Thoracic aorta (tissue), 2 donors: ENCODE results near the gene ARHGAP8. TPM values are rescaled to one million over a fixed set of nuclear protein-coding genes. Genes with fewer than 3 reads are reported as not detected.
"Not testable (repeated sequence)": the region's sequence is repeated elsewhere in the genome, so short reads cannot be mapped to it uniquely, and the experiment has no call there.

ENCODE experiments used
- ATAC-seq: fragments of 150-250 bp; one replicate; pipeline ENCODE4 v1.8.0; 2017; ENCODE audit warnings: low read depth; ENCODE audit not compliant: insufficient number of reproducible peaks, low FRiP score
- DNase-seq: peaks from one replicate; pipeline ENCODE4 v3.0.0-alpha.2; 2020; ENCODE audit warnings: low spot score
- H3K27ac ChIP-seq, 2 donors: fragments of 200-600 bp; sonication (generic); 1 replicate in 1 of 2; 2 replicates in 1 of 2; pipeline ENCODE4 v1.5.1; 2016; ENCODE audit warnings: mild to moderate bottlenecking in 2 of 2, moderate library complexity in 2 of 2
- H3K27me3 ChIP-seq: fragments of 200-600 bp; sonication (generic); replicated peaks from 2 replicates; pipeline ENCODE4 v1.6.0; 2016; ENCODE audit warnings: mild to moderate bottlenecking; ENCODE audit not compliant: insufficient read depth
- H3K36me3 ChIP-seq: fragments of 200-600 bp; sonication (generic); one replicate; pipeline ENCODE4 v1.5.1; 2016
- H3K4me1 ChIP-seq, 2 donors: fragments of 200-600 bp; sonication (generic); 1 replicate in 1 of 2; 2 replicates in 1 of 2; pipeline versions ENCODE4 v1.5.1 to v1.6.0; 2016; ENCODE audit warnings: low read depth in 2 of 2, mild to moderate bottlenecking in 1 of 2; ENCODE audit not compliant: control insufficient read depth in 1 of 2
- H3K4me3 ChIP-seq: fragments of 200-600 bp; sonication (generic); 2 replicates; pipeline ENCODE4 v1.5.1; 2016; ENCODE audit warnings: mild to moderate bottlenecking
- H3K9me3 ChIP-seq: fragments of 200-600 bp; sonication (generic); 2 replicates; pipeline ENCODE4 v1.5.1; 2016
- total RNA-seq, 2 donors: library from RNA; depleted of rRNA; stranded (reverse); fragments of >200 nt; gene quantifications; one replicate each; pipeline versions ENCODE4 v1.1.0 to v1.2.3, GENCODE V29; 2016
- TF ChIP-seq, protein P1 (sequence below): fragments of 200-600 bp; sonication (generic); IDR thresholded peaks from one replicate; pipeline ENCODE4 v1.5.1; 2019; ENCODE audit warnings: antibody characterized with exemption

Gene ARHGAP8
- total RNA-seq, 2 donors from 2014 or later, result 1.2 to 4.0 TPM

DNA sequence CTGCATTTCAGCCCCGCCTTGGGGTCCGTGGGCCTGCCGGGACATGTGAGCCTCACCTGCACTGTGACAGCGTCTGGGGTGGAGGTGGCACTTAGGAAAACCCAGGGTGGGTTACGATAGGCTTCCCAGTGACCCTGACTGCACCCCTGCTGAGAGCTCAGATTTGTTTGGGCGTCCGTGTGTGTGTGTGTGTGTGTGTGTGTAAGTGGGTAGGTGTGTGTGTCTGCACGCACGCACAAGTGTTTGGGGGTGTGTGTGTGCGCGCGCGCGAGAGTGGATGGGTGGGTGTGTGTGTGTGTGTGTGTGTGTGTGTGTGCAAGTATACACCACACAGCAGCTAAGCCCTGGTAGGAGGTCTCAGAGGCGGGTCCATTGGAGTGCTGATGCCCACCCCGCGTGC lies 12.1 kb upstream of the ARHGAP8 start:
- TF ChIP-seq, protein P1, sequence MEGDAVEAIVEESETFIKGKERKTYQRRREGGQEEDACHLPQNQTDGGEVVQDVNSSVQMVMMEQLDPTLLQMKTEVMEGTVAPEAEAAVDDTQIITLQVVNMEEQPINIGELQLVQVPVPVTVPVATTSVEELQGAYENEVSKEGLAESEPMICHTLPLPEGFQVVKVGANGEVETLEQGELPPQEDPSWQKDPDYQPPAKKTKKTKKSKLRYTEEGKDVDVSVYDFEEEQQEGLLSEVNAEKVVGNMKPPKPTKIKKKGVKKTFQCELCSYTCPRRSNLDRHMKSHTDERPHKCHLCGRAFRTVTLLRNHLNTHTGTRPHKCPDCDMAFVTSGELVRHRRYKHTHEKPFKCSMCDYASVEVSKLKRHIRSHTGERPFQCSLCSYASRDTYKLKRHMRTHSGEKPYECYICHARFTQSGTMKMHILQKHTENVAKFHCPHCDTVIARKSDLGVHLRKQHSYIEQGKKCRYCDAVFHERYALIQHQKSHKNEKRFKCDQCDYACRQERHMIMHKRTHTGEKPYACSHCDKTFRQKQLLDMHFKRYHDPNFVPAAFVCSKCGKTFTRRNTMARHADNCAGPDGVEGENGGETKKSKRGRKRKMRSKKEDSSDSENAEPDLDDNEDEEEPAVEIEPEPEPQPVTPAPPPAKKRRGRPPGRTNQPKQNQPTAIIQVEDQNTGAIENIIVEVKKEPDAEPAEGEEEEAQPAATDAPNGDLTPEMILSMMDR, result no peak
- no peak for ATAC-seq
- Histone ChIP-seq H3K27me3 (no peaks in the 10 kb centered on the region), H3K27ac (no peak overlapping the region), H3K9me3 (no peaks in the 10 kb centered on the region), H3K4me3 (no peak overlapping the region), H3K4me1 (no peaks in the 10 kb centered on the region), H3K36me3 (no peaks in the 10 kb centered on the region)
- no peak for DNase-seq

- no peak for DNase-seq
- Histone ChIP-seq H3K36me3 (no peaks in the 10 kb centered on the region), H3K4me3 (no peak overlapping the region), H3K9me3 (no peaks in the 10 kb centered on the region), H3K4me1 (no peaks in the 10 kb centered on the region), H3K27ac (no peak overlapping the region), H3K27me3 (no peaks in the 10 kb centered on the region)
- no peak for ATAC-seq
- TF ChIP-seq, protein P1, result no peak
Measured at GRCh38 chr22:44741929-44742328, 10.4 kb upstream of the ARHGAP8 start.

DNA sequence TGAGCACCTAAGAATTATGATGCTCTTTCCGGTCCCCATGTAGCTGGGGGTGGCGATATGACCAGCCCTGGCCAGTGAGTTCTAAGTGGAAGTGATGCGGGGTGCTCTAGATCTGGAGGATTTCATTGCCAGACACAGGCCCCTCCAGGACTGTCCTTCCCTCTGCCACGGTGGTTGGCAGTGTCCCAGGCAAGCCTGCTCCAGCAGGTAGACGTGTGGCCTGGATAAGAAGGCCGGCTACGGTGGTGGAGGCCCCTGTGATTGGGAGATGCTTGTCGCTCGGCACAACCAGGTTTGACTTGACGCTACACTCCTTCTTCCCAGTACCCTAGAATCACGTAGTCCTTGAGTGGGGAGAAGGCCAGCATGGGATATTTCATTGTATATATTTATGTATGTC lies 9.1 kb upstream of the ARHGAP8 start:
- H3K27me3 ChIP-seq, result no peaks in the 10 kb centered on the region
- no peak for ATAC-seq
- H3K4me3 ChIP-seq, result no peak overlapping the region
- H3K9me3 ChIP-seq, result no peaks in the 10 kb centered on the region
- H3K36me3 ChIP-seq, result no peaks in the 10 kb centered on the region
- H3K4me1 ChIP-seq, result no peaks in the 10 kb centered on the region
- TF ChIP-seq, protein P1, result no peak
- no peak for DNase-seq
- no peak overlapping the region for H3K27ac ChIP-seq

DNA sequence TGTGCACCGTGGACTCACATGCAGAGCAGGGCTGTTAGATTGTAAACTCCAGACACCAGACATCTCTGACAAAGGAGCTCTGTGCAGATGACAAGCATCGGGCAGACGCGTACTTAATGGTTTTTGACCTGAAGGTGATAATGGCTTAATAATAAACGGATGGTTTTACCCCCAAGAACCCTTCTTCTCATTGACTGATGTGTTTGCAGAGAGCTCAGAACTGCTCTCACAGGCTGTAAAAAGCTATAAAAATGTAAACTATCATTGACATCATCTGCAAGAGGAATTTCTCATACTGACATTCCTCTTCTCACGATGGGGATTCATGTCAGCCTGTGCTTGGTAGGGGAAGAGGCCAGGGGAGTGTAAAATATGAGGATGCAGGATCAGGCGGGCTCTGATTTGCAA lies 8.6 kb upstream of the ARHGAP8 start:
- no peaks in the 10 kb centered on the region for H3K27me3 ChIP-seq
- no peak for ATAC-seq
- TF ChIP-seq, protein P1, result no peak
- no peaks in the 10 kb centered on the region for H3K4me1 ChIP-seq
- H3K27ac ChIP-seq, result no peak overlapping the region
- DNase-seq, result no peak
- no peaks in the 10 kb centered on the region for H3K9me3 ChIP-seq
- H3K4me3 ChIP-seq, result no peak overlapping the region
- no peaks in the 10 kb centered on the region for H3K36me3 ChIP-seq

DNA sequence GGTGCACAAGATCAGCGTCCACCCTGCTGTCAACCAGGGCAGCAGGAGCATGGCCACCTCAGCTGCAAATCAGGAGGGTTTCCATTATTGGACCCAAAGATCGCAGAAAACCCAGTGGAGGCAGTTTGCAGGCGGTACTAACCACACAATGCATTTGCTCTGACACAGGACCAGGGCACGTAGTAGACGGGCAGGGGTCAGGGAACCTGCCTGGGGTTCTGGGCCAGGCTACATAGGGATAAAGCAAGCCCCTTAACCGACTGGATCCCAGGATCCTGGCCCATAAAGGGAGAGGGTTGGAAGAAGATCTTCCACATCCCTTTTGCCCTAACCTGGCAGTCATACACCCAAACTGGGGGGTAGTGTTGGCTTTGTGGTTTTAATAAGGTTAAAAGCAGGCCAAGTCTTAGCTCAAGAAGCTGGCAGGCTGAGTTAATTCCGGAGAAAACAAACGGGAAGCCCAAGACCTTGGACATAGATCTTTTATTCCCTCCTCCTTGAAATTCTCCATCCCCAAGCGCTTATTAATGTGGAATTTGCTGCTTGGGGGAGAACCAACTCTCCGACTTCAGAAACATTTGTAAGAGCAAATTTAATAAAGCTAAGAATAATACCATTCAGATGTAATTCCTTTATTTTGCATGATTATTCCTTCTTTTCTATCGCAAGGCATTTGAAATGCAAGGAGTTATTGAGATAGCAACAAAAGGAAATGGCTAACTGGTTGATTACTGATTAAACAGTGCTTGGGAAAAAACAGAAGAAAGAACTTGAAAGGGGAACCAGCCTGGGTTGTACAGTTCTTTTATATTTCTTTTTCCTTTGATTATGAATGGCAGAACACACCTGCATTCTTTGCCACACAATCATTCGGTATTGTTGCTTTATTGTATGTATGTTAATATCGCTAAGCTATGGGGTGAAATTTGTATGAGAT lies 6.3 kb upstream of the ARHGAP8 start:
- H3K27ac ChIP-seq, result no peak overlapping the region
- H3K36me3 ChIP-seq, result no peaks in the 10 kb centered on the region
- H3K4me3 ChIP-seq, result no peak overlapping the region
- H3K9me3 ChIP-seq, result no peaks in the 10 kb centered on the region
- DNase-seq, result no peak
- ATAC-seq, result no peak
- H3K27me3 ChIP-seq, result no peaks in the 10 kb centered on the region
- no peaks in the 10 kb centered on the region for H3K4me1 ChIP-seq
- TF ChIP-seq, protein P1, result no peak

DNA sequence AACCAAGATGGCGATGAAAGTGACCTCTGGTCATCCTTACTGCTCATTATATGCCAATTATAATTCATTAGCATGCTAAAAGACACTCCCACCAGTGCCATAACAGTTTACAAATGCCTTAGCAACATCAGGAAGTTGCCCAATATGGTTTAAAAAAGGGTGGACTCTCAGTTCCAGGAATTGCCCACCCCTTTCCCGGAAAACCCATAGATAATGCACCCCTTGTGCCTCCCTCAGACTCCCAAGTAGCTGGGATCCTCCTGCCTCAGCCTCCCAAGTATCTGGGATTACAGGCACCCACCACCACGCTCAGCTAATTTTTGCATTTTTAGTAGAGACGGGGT lies 4.6 kb upstream of the ARHGAP8 start:
- H3K27me3 ChIP-seq, result not testable (repeated sequence)

More for the DNA sequence above, 4.6 kb upstream of the ARHGAP8 start:
- H3K4me1 ChIP-seq, ATAC-seq, H3K27ac ChIP-seq, DNase-seq, H3K9me3 ChIP-seq, H3K36me3 ChIP-seq, H3K4me3 ChIP-seq: not testable (repeated sequence)
